ENCODE measurements around the gene NR2F2.
"Not testable (repeated sequence)": the region's sequence is repeated elsewhere in the genome, so short reads cannot be mapped to it uniquely, and the experiment has no call there.

Gene NR2F2

DNA sequence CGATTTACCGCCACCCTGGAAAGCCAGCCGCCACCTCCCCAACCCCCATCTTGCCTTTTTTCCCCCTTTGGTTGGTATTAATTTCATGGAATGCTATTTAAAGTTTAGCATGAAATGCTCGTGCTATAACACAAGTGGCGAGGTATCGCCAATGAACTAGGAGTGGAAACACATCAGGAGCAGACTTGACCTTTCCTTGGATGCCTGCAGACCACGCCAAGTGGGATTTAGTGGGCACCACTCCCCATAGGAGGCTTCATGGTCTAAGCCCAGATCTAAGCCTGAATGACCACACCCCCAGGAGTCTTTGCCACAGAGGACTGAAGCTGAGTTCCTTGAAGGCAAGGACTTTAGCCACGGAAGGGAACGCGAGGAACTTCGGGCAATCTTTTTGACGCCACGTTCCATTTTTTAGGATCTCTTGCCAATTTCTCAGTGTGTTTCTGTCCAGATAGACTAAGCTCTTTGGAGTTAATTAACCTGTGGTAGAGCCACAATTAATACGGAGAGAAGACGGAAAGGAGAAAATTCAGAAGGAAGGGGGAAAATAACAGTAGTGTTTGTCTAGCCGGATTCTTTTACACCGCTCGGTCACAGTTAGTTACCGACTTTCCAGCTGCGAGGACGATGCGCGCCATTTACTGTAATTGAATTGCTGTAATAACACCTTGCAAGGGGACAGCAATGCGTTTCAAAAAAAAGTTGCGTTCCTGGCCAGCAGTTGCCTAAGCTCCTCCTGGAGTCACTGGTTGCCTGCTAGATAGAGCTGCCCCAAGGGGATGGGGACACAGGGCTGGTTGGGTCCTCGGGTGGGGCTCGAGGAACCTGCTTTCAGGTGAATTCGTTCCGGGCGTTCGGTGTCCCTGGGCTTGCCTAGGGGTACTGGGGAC, 37.1 kb downstream of the NR2F2 start:
- no peak for DNase-seq (ENCODE audit: low read depth in 2 of 2)

DNA sequence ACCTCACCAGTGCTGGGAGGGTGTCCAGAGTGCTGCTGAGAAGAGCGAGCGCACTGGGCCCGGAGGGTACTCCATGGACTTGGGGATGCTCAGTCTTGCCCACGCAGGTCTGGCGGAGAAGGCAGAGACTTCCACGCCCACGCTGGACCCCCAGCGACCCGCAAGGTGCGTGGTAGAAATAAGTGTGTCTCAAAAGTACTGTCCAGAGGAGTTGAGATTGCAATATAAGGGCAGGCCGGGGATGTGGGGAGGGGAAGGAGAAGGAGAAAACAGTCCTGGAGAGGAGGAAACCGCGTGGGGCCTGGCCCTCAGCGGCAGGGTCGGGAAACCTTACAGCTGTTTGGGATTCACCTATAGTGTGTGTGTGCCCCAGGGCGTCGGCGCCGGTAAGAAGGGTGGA, 38.9 kb downstream of the NR2F2 start:
- DNase-seq (ENCODE audit: low read depth in 2 of 2) = no peak

DNA sequence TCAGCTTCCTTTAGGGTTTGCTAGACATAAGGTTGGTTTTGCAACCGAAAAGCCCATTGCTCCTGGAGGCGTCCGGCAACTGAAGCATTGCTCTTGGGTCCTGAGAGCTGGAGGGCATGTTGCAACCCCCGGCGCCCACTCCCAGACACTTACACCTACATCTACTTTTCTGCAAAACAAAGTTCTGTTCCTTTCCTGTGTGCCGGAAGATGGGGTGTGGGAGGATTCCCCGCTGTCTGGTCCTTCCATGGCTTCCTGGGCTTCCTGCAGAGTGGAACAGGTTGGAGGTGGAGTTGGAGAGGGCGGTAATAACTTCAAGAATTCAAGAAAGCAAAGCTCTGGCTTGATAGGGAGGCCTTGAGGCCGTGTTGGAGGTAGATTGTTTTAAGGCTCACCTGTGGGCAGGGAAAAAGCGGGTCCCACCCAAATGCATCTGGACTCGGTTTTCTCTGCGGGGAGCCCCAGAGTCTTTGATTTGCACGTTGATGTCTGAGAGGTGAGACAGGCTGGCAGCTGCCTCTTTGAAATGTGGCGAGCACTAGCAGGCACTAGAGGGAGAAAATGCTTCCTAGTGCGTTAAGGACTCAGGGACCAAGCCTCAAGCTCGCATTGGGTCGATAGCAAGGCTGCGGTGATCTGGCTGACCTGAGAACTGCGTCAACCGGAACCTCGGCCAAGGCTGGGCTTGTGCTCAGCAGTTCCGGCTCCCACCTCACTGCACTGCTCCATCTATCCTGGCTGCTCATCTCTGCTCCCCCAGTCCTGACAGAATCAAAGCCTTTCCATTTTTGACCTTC, 39.5 kb downstream of the NR2F2 start:
- DNase-seq (ENCODE audit: low read depth in 2 of 2) = no peak

DNA sequence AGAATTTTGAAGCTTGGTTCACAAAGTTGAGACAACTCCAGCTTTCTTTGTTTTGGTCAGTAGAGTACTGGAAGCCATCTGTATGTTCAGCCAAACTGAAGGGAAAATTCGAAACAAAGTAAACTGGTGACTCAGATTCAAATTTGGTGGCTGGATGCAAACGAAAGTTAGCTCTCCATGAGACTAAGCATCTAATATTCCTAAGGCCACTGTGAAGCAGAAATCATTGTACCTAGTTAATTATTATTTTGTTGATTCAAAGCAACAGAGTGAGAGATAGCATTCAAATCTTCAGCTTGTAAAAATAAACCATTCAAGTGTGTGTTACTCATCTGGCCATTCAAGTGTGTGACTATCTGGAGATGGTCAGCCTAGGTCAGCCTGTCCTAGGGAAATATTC, 42.1 kb downstream of the NR2F2 start:
- DNase-seq (ENCODE audit: low read depth in 2 of 2) = no peak

DNA sequence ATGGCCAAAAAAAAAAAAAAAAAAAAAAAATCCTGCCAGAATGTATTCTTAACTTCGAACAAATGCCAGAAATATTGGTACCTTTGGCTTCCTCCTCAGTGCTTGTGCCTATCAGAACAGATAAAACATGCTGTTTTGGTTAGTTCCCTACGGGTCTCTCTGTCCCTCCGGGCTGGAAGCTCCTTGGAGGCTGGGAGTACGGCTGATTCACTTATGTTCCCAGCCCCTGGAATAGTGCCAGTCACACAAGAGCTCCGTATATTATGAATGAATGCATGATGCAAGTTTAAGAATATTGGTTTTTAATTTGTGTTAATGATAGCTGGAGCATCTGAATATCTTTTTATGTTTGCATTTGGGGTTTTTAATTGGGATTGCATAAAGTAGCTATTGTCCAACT, 44.0 kb downstream of the NR2F2 start:
- no peak for DNase-seq (ENCODE audit: low read depth in 2 of 2)

DNA sequence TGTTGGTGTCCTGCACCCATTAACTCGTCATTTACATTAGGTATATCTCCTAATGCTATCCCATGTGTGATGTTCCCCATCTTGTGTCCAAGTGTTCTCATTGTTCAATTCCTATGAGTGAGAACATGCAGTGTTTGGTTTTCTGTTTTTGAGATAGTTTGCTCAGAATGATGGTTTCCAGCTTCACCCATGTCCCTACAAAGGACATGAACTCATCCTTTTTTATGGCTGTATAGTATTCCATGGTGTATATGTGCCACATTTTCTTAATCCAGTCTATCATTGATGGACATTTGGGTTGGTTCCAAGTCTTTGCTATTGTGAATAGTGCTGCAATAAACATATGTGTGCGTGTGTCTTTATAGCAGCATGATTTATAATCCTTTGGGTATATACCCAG, 49.1 kb downstream of the NR2F2 start:
- not testable (repeated sequence) for DNase-seq (ENCODE audit: low read depth in 2 of 2)

DNA sequence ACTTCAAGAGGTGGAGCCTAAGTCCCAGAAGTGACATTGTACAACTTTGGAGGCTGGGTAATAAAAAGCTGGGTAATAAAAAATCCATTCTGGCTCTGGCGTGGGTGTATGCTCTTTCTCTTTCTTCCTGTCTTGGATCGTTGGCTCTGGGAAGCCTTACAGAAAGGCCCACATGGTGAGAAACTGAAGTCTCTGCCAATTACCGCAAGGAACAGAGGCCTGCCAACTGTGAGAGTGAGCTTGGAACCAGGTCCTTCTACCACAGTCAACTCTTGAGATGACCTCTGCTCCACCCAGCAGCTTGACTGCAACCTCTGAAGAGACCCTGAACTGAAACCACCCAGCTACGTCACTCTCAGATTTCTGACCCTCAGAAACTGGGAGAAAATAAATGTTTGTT, 51.0 kb downstream of the NR2F2 start:
- no peak for DNase-seq (ENCODE audit: low read depth in 2 of 2)

DNA sequence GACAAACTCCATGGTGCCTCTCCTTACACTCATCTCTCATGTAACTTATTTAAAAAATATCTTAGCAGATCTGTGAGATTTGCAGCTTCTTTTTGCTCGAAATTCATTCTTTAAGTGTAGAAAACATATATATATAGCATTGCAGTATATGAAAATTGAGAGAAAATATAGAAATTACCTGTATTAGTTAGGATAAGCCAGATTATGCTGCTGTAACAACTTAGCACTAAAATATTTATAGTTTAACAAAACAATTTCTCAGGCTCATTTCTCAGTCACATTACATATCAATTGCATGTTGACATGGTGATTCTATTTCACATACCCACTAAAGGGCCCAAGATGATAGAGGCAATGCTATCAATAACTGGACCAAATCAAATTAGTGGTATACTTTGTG, 54.7 kb downstream of the NR2F2 start:
- DNase-seq (ENCODE audit: low read depth in 2 of 2) = no peak

DNA sequence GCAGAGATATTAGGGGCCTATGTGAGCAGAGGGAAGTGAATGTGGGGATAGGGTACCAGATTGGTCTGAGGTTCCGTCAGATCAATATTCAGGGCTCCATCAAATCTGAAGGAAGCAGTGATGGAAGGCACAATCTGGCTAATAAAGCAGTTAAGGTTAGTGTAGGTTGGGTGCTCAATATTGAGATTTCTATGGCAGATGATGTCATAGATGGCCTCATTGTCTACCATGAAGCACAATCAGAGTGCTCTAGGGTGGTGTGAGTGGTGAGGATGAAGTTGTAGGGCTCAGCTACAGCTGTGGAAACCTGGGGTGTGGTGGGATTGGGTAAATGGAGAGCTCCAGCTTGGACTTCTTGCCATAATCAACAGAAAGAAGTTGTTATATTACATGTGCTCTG, 58.2 kb downstream of the NR2F2 start:
- no peak for DNase-seq (ENCODE audit: low read depth in 2 of 2)
